T-helper 1 cell treated with Interleukin-12 subunit alpha and Interleukin-12 subunit beta and Interleukin-4 antibody, amounts not matched to agents 30 μg/mL and 1 μg/mL, for 36 hours (primary cell): ENCODE results near the gene MAP3K3.
A peak's percentile ranks its signal among the peaks of the same experiment; 100 is the strongest.

Experiments
- H3K27ac Mint-ChIP-seq: one replicate; pipeline ENCODE4 v1.8.0; 2021; ENCODE audit warnings: mild to moderate bottlenecking, mixed read lengths
- H3K27me3 Mint-ChIP-seq: one replicate; pipeline ENCODE4 v1.8.0; 2021; ENCODE audit warnings: low read depth, mixed read lengths
- H3K36me3 Mint-ChIP-seq: one replicate; pipeline ENCODE4 v1.8.0; 2021; ENCODE audit warnings: low read depth, mixed read lengths
- H3K4me1 Mint-ChIP-seq: one replicate; pipeline ENCODE4 v1.8.0; 2021; ENCODE audit warnings: low read depth, mixed read lengths
- H3K4me3 Mint-ChIP-seq: one replicate; pipeline ENCODE4 v1.8.0; 2021; ENCODE audit warnings: mild to moderate bottlenecking, moderate library complexity, mixed read lengths
- H3K9me3 Mint-ChIP-seq: one replicate; pipeline ENCODE4 v1.8.0; 2021; ENCODE audit warnings: mixed read lengths

MAP3K3 gene

GRCh38 chr17:63633742-63634141 is 11.5 kb downstream of the MAP3K3 start:
- Mint-ChIP-seq H3K36me3 (peaks cover 17% of the 10 kb centered on the region), H3K27me3 (no peaks in the 10 kb centered on the region), H3K27ac (no peak overlapping the region), H3K4me1 (peaks cover 17% of the 10 kb centered on the region), H3K9me3 (no peaks in the 10 kb centered on the region), H3K4me3 (no peak overlapping the region)

- no peaks in the 10 kb centered on the region for H3K27me3 Mint-ChIP-seq
- no peak overlapping the region for H3K4me3 Mint-ChIP-seq
- peak overlapping the region; percentile 32 for H3K27ac Mint-ChIP-seq
- H3K36me3 Mint-ChIP-seq = peaks cover 17% of the 10 kb centered on the region
- no peaks in the 10 kb centered on the region for H3K9me3 Mint-ChIP-seq
- H3K4me1 Mint-ChIP-seq = peaks cover 20% of the 10 kb centered on the region
These were observed 11.9 kb downstream of the MAP3K3 start for GRCh38 chr17:63634163-63634562.

GRCh38 chr17:63634816-63635215 is 12.6 kb downstream of the MAP3K3 start:
- Mint-ChIP-seq H3K27ac (no peak overlapping the region), H3K4me1 (peaks cover 22% of the 10 kb centered on the region)

GRCh38 chr17:63635290-63635689 is 13.1 kb downstream of the MAP3K3 start:
- no peaks in the 10 kb centered on the region for H3K9me3 Mint-ChIP-seq
- H3K36me3 Mint-ChIP-seq = peaks cover 19% of the 10 kb centered on the region
- no peak overlapping the region for H3K27ac Mint-ChIP-seq
- no peak overlapping the region for H3K4me3 Mint-ChIP-seq
- H3K4me1 Mint-ChIP-seq = peaks cover 22% of the 10 kb centered on the region
- no peaks in the 10 kb centered on the region for H3K27me3 Mint-ChIP-seq

More at GRCh38 chr17:63634816-63635215, 12.6 kb downstream of the MAP3K3 start:
- H3K27me3 Mint-ChIP-seq = no peaks in the 10 kb centered on the region
- no peaks in the 10 kb centered on the region for H3K9me3 Mint-ChIP-seq
- H3K36me3 Mint-ChIP-seq = peaks cover 19% of the 10 kb centered on the region
- no peak overlapping the region for H3K4me3 Mint-ChIP-seq

GRCh38 chr17:63635787-63636186 is 13.6 kb downstream of the MAP3K3 start:
- Mint-ChIP-seq H3K4me1 (peaks cover 22% of the 10 kb centered on the region), H3K4me3 (no peak overlapping the region), H3K27ac (no peak overlapping the region), H3K9me3 (no peaks in the 10 kb centered on the region), H3K36me3 (peaks cover 19% of the 10 kb centered on the region), H3K27me3 (no peaks in the 10 kb centered on the region)

GRCh38 chr17:63639125-63639524 is 16.9 kb downstream of the MAP3K3 start:
- peaks cover 9% of the 10 kb centered on the region for H3K36me3 Mint-ChIP-seq
- H3K27me3 Mint-ChIP-seq = no peaks in the 10 kb centered on the region
- no peak overlapping the region for H3K4me3 Mint-ChIP-seq
- H3K4me1 Mint-ChIP-seq = peaks cover 9% of the 10 kb centered on the region
- no peaks in the 10 kb centered on the region for H3K9me3 Mint-ChIP-seq
- H3K27ac Mint-ChIP-seq = peak overlapping the region; percentile 41

- Mint-ChIP-seq H3K4me1 (peaks cover 5% of the 10 kb centered on the region), H3K36me3 (peaks cover 13% of the 10 kb centered on the region), H3K9me3 (no peaks in the 10 kb centered on the region), H3K4me3 (no peak overlapping the region), H3K27ac (no peak overlapping the region), H3K27me3 (no peaks in the 10 kb centered on the region)
These were observed 17.8 kb downstream of the MAP3K3 start for GRCh38 chr17:63640038-63640437.

GRCh38 chr17:63641692-63642448 is 19.7 kb downstream of the MAP3K3 start:
- Mint-ChIP-seq H3K4me1 (peaks cover 12% of the 10 kb centered on the region), H3K9me3 (no peaks in the 10 kb centered on the region), H3K27me3 (no peaks in the 10 kb centered on the region), H3K36me3 (peaks cover 15% of the 10 kb centered on the region), H3K27ac (no peak overlapping the region), H3K4me3 (no peak overlapping the region)

- H3K4me1 Mint-ChIP-seq = peaks cover 10% of the 10 kb centered on the region
- no peak overlapping the region for H3K4me3 Mint-ChIP-seq
- peaks cover 21% of the 10 kb centered on the region for H3K36me3 Mint-ChIP-seq
- peak overlapping the region; percentile 27 for H3K27ac Mint-ChIP-seq
- no peaks in the 10 kb centered on the region for H3K9me3 Mint-ChIP-seq
- H3K27me3 Mint-ChIP-seq = no peaks in the 10 kb centered on the region
These were observed 22.6 kb downstream of the MAP3K3 start for GRCh38 chr17:63644846-63645245.

GRCh38 chr17:63645775-63646487 is 23.7 kb downstream of the MAP3K3 start:
- Mint-ChIP-seq H3K4me1 (peaks cover 11% of the 10 kb centered on the region), H3K36me3 (peaks cover 21% of the 10 kb centered on the region), H3K27ac (peak overlapping the region; percentile 53), H3K9me3 (no peaks in the 10 kb centered on the region), H3K27me3 (no peaks in the 10 kb centered on the region), H3K4me3 (no peak overlapping the region)

GRCh38 chr17:63646488-63646806 is 24.2 kb downstream of the MAP3K3 start:
- no peaks in the 10 kb centered on the region for H3K9me3 Mint-ChIP-seq
- H3K4me3 Mint-ChIP-seq = no peak overlapping the region
- no peaks in the 10 kb centered on the region for H3K27me3 Mint-ChIP-seq
- peak overlapping the region; percentile 53 for H3K27ac Mint-ChIP-seq
- H3K4me1 Mint-ChIP-seq = peaks cover 11% of the 10 kb centered on the region
- peaks cover 21% of the 10 kb centered on the region for H3K36me3 Mint-ChIP-seq

- no peaks in the 10 kb centered on the region for H3K27me3 Mint-ChIP-seq
- no peak overlapping the region for H3K27ac Mint-ChIP-seq
- no peak overlapping the region for H3K4me3 Mint-ChIP-seq
- H3K4me1 Mint-ChIP-seq = peaks cover 11% of the 10 kb centered on the region
- peaks cover 24% of the 10 kb centered on the region for H3K36me3 Mint-ChIP-seq
- no peaks in the 10 kb centered on the region for H3K9me3 Mint-ChIP-seq
These were observed 25.0 kb downstream of the MAP3K3 start for GRCh38 chr17:63647065-63647725.

GRCh38 chr17:63647936-63648335 is 25.7 kb downstream of the MAP3K3 start:
- peaks cover 31% of the 10 kb centered on the region for H3K36me3 Mint-ChIP-seq
- H3K27me3 Mint-ChIP-seq = no peaks in the 10 kb centered on the region
- no peaks in the 10 kb centered on the region for H3K9me3 Mint-ChIP-seq
- no peak overlapping the region for H3K27ac Mint-ChIP-seq
- H3K4me1 Mint-ChIP-seq = peaks cover 11% of the 10 kb centered on the region
- H3K4me3 Mint-ChIP-seq = no peak overlapping the region

- Mint-ChIP-seq H3K36me3 (peaks cover 36% of the 10 kb centered on the region), H3K27me3 (no peaks in the 10 kb centered on the region), H3K4me1 (peaks cover 11% of the 10 kb centered on the region), H3K27ac (no peak overlapping the region), H3K4me3 (no peak overlapping the region), H3K9me3 (no peaks in the 10 kb centered on the region)
These were observed 27.6 kb downstream of the MAP3K3 start for GRCh38 chr17:63649813-63650212.

- H3K4me1 Mint-ChIP-seq = peaks cover 4% of the 10 kb centered on the region
- H3K9me3 Mint-ChIP-seq = no peaks in the 10 kb centered on the region
- H3K27me3 Mint-ChIP-seq = no peaks in the 10 kb centered on the region
- no peak overlapping the region for H3K27ac Mint-ChIP-seq
- peaks cover 25% of the 10 kb centered on the region for H3K36me3 Mint-ChIP-seq
- no peak overlapping the region for H3K4me3 Mint-ChIP-seq
These were observed 29.9 kb downstream of the MAP3K3 start for GRCh38 chr17:63652106-63652505.
